HFFc6 (cell line): ENCODE data around the gene WDR41. TPM values are rescaled to one million over a fixed set of nuclear protein-coding genes. Genes with fewer than 3 reads are reported as not detected.
"Not testable (repeated sequence)": the region's sequence is repeated elsewhere in the genome, so short reads cannot be mapped to it uniquely, and the experiment has no call there.

Source experiments
- DNase-seq: peaks from one replicate; pipeline ENCODE4 v3.0.0-alpha.2; 2018
- H3K27ac Mint-ChIP-seq: 2 replicates; pipeline ENCODE4 v1.8.0; 2020; ENCODE audit warnings: mild to moderate bottlenecking, mixed read lengths
- H3K27me3 Mint-ChIP-seq: 2 replicates; pipeline ENCODE4 v1.8.0; 2021; ENCODE audit warnings: mild to moderate bottlenecking, moderate library complexity, mixed read lengths; ENCODE audit not compliant: insufficient read depth
- H3K36me3 Mint-ChIP-seq: 2 replicates; pipeline ENCODE4 v1.8.0; 2021; ENCODE audit warnings: low read depth, mixed read lengths
- H3K4me1 Mint-ChIP-seq: 2 replicates; pipeline ENCODE4 v1.8.0; 2020; ENCODE audit warnings: low read depth, mixed read lengths
- H3K4me3 Mint-ChIP-seq: 2 replicates; pipeline ENCODE4 v1.8.0; 2020; ENCODE audit warnings: mild to moderate bottlenecking, moderate library complexity, mixed read lengths
- H3K9me3 Mint-ChIP-seq: 2 replicates; pipeline ENCODE4 v1.8.0; 2020; ENCODE audit warnings: mild to moderate bottlenecking, mixed read lengths
- long read RNA-seq: library from polyadenylated mRNA; unstranded; transcript quantifications from one replicate; pipeline ENCODE4 v2.0.0, GENCODE V29; 2019
- total RNA-seq, 6 experiments: library from RNA; stranded (reverse); fragmentation: NEBNext Ultra II Directional; extraction: Animal tissue kit (Norgen Biotek cat#: 25700); gene quantifications; 2 replicates in 1 of 6; 3 replicates in 5 of 6; pipeline ENCODE4 v1.2.3, GENCODE V29; 2021
- TF ChIP-seq, protein P1 (sequence below): fragments of 200-600 bp; sonication (generic); IDR thresholded peaks from 2 replicates; pipeline ENCODE4 v1.5.0; 2021; ENCODE audit warnings: antibody characterized with exemption, mild to moderate bottlenecking

Gene WDR41, protein sequence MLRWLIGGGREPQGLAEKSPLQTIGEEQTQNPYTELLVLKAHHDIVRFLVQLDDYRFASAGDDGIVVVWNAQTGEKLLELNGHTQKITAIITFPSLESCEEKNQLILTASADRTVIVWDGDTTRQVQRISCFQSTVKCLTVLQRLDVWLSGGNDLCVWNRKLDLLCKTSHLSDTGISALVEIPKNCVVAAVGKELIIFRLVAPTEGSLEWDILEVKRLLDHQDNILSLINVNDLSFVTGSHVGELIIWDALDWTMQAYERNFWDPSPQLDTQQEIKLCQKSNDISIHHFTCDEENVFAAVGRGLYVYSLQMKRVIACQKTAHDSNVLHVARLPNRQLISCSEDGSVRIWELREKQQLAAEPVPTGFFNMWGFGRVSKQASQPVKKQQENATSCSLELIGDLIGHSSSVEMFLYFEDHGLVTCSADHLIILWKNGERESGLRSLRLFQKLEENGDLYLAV
- 10 to 100 TPM; 50.1 to 63.5 (median 56.8) TPM for total RNA-seq
- long read RNA-seq, transcript WDR41-201 (13 exons, 3,958 nt), result major isoform, 62 of 104 reads
- long read RNA-seq, partial matches to known transcripts, result 8 of 104 reads
- long read RNA-seq, other reads (novel, unspliced or antisense), result 34 of 104 reads

DNA sequence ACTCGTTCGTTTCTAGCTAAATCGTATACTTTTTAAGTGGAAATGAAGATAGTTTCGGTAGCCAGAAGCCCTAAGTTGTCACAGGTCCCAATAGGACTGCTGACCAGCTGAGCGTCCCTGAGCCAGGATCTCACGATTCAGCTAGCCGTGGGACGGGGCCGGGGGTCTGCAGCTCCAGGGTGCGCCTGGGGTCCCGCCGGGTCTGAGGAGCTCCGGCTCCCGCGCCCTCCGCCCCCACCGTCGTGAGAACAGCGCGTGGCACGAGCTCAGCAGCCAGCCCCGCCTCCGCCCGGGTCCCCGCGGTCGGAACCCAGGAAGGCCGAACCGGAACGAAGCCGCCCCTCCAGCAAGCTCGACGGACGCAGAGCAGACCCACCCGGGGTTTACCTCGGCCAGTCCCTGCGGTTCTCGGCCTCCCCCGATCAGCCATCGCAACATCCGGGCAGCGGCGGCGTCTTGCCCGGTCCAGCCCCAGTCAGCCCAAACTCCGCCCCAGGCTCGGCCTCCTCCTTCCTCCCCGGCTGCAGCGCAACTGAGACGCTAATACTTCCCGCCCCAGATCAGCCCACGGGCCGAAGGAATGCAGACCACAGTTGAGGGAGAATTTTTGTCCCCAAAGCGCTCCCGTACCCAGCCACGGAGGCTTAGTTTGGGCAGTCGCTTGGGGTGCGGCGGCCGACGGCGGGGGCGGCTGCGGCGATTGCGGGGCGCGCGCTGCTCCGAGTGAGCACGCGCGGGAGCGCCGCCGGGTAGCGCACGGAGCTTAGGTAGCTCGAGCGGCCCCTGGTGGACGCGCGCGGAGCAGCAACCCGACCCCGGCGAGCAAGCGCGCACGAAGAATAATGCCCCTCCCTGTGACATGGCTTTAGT lies at the start of gene WDR41:
WDR41 (minus strand) TSS at position 534 of the 870 bp plus-strand sequence; CDS start at position 438, 96 bp downstream.
- Mint-ChIP-seq H3K4me3 (peak within 1 kb of the TSS; percentile 96), H3K9me3 (no peaks in the 10 kb centered on the region), H3K27ac (peak within 1 kb of the TSS; percentile 95), H3K4me1 (peaks cover 27% of the 10 kb centered on the region), H3K36me3 (peaks cover 8% of the 10 kb centered on the region), H3K27me3 (peaks cover 12% of the 10 kb centered on the region)
- TF ChIP-seq, protein P1, sequence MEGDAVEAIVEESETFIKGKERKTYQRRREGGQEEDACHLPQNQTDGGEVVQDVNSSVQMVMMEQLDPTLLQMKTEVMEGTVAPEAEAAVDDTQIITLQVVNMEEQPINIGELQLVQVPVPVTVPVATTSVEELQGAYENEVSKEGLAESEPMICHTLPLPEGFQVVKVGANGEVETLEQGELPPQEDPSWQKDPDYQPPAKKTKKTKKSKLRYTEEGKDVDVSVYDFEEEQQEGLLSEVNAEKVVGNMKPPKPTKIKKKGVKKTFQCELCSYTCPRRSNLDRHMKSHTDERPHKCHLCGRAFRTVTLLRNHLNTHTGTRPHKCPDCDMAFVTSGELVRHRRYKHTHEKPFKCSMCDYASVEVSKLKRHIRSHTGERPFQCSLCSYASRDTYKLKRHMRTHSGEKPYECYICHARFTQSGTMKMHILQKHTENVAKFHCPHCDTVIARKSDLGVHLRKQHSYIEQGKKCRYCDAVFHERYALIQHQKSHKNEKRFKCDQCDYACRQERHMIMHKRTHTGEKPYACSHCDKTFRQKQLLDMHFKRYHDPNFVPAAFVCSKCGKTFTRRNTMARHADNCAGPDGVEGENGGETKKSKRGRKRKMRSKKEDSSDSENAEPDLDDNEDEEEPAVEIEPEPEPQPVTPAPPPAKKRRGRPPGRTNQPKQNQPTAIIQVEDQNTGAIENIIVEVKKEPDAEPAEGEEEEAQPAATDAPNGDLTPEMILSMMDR, result peak; percentile 96
- DNase-seq, result peak; percentile 95

DNA sequence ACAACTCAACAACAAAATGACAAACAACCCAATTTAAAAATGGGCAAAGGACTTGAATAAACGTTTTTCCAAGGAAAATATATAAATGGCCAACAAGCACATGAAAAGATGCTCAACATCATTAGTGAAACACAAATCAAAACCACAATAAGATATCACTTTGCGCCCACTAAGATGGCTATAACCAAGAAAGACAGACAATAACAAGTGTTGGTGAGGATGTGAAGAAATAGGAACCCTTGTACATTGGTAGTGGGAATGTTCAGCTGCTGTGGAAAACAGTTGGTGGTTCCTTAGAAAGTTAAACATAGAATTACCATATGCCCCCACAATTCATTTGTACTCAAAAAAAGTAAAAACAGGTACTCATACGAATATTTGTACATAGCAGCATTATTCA lies 39.2 kb upstream of the WDR41 start:
- no peak for DNase-seq
- Mint-ChIP-seq H3K9me3 (no peaks in the 10 kb centered on the region; the same call in 1 of the 2 replicates), H3K27ac (no peak overlapping the region), H3K4me3 (no peak overlapping the region), H3K27me3 (peaks cover 17% of the 10 kb centered on the region; the same call in 1 of the 2 replicates), H3K4me1 (no peaks in the 10 kb centered on the region), H3K36me3 (no peaks in the 10 kb centered on the region)
- TF ChIP-seq, protein P1, result no peak

DNA sequence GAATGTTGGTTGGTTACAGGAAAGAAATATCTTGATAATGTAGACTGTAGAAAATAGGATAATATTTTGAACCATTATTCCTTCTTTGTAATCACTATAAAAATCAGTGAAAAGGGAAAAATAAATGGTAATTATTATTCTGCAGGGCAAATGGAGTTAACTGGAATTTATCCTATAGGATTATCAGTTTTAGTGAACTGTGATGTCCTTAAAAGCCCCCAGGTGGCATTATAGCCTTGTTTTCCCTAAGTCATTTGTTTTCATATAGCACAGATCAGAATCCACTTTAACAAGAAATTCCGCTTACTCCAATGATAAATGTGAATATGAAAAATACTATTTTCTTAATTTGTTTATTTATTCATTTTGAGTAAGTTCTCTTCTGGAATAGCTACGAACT lies 26.2 kb upstream of the WDR41 start:
- no peaks in the 10 kb centered on the region for H3K9me3 Mint-ChIP-seq
- no peak overlapping the region for H3K27ac Mint-ChIP-seq
- TF ChIP-seq, protein P1, result peak; percentile 38; the same call in 1 of the 2 replicates
- no peaks in the 10 kb centered on the region for H3K4me1 Mint-ChIP-seq
- H3K27me3 Mint-ChIP-seq, result peaks cover 18% of the 10 kb centered on the region
- DNase-seq, result no peak
- H3K4me3 Mint-ChIP-seq, result no peak overlapping the region
- no peaks in the 10 kb centered on the region for H3K36me3 Mint-ChIP-seq

DNA sequence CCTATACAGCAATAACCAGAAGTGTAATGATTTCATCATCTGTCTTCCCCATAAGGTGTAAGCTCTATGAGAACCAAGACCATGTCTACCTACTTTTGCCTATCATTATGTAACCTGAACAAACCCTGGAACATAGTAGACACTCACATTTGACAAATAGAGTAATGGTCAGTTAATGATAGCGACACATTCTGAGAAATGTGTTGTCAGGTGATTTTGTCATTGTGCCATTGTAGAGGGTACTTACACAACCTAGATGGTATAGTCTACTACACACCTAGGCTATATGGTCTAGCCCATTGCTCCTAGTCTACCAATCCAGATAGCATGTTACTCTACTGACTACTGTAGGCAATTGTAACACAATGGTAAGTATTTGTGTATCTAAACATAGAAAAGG lies 22.3 kb upstream of the WDR41 start:
- TF ChIP-seq, protein P1, result no peak
- Mint-ChIP-seq H3K4me1 (no peaks in the 10 kb centered on the region), H3K27ac (no peak overlapping the region), H3K27me3 (peaks cover 12% of the 10 kb centered on the region; the same call in 1 of the 2 replicates), H3K9me3 (no peaks in the 10 kb centered on the region), H3K36me3 (no peaks in the 10 kb centered on the region; the same call in 1 of the 2 replicates), H3K4me3 (no peak overlapping the region)
- no peak for DNase-seq

DNA sequence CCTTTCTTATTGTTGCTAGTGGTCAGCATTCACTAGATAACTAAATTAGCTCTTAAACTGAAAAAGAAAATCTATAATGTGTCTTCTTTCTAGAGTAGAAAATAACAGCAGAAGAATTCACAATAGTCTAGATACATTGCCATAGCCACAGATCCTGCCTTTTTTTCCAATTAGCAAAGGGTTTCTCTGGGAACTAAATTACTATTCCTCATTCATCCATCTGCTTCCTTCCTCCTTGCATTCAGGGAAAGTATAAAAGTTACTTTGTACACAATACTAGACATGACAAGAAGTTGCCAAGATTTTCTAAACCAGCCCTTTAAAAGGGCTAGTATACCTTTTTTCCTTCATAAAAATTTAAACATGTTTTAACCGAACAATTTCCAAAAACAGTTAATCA lies 21.2 kb upstream of the WDR41 start:
- H3K27me3 Mint-ChIP-seq, result peaks cover 12% of the 10 kb centered on the region; the same call in 1 of the 2 replicates
- no peaks in the 10 kb centered on the region for H3K9me3 Mint-ChIP-seq
- H3K4me3 Mint-ChIP-seq, result no peak overlapping the region
- DNase-seq, result no peak
- H3K4me1 Mint-ChIP-seq, result no peaks in the 10 kb centered on the region
- no peaks in the 10 kb centered on the region; the same call in 1 of the 2 replicates for H3K36me3 Mint-ChIP-seq
- no peak overlapping the region for H3K27ac Mint-ChIP-seq
- TF ChIP-seq, protein P1, result no peak

DNA sequence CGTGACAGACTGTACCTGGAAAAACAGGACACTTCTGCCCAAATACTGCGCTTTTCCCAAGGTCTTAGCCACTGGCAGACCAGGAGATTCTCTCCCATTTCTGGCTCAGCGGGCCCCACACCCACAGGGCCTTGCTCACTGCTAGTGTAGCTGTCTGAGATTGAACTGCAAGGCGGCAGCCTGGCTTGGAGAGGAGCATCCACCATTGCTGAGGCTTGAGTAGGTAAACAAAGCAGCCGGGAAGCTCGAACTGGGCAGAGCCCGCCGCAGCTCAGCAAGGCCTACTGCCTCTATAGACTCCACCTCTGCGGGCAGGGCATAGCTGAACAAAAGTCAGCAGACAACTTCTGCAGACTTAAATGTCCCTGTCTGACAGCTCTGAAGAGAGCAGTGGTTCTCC lies 9.0 kb upstream of the WDR41 start:
- H3K27me3 Mint-ChIP-seq, result peaks cover 20% of the 10 kb centered on the region
- H3K4me3 Mint-ChIP-seq, H3K27ac Mint-ChIP-seq, H3K4me1 Mint-ChIP-seq, DNase-seq: not testable (repeated sequence)
- H3K9me3 Mint-ChIP-seq, result peaks cover 24% of the 10 kb centered on the region
- H3K36me3 Mint-ChIP-seq, result peaks cover 16% of the 10 kb centered on the region
